ENCODE results near the gene FTL.

The FTL gene

DNA sequence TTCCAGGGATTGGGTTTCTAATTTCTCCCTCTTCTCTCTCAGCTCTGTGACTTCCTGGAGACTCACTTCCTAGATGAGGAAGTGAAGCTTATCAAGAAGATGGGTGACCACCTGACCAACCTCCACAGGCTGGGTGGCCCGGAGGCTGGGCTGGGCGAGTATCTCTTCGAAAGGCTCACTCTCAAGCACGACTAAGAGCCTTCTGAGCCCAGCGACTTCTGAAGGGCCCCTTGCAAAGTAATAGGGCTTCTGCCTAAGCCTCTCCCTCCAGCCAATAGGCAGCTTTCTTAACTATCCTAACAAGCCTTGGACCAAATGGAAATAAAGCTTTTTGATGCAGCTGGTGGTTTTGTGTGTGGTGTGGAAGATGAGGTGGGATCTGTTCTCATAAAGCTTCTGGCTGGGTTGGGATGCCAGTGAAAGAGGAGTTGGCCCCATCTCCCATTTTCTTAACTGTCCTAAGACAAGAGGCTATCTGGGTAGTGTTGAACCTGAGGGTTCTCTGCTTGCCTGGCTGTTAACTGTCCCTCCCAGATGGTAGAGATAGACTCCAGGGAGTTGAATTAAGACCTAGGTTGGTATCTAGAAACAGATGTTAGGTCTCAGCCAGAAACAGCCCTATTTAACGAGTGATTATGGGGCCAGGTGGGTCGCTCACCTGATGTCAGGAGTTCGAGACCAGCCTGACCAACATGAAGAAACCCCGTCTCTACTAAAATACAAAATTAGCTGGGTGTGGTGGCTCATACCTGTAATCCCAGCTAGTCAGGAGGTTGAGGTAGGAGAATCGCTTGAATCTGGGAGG, 1.6 kb downstream of the FTL start:
- no peak for DNase-seq

DNA sequence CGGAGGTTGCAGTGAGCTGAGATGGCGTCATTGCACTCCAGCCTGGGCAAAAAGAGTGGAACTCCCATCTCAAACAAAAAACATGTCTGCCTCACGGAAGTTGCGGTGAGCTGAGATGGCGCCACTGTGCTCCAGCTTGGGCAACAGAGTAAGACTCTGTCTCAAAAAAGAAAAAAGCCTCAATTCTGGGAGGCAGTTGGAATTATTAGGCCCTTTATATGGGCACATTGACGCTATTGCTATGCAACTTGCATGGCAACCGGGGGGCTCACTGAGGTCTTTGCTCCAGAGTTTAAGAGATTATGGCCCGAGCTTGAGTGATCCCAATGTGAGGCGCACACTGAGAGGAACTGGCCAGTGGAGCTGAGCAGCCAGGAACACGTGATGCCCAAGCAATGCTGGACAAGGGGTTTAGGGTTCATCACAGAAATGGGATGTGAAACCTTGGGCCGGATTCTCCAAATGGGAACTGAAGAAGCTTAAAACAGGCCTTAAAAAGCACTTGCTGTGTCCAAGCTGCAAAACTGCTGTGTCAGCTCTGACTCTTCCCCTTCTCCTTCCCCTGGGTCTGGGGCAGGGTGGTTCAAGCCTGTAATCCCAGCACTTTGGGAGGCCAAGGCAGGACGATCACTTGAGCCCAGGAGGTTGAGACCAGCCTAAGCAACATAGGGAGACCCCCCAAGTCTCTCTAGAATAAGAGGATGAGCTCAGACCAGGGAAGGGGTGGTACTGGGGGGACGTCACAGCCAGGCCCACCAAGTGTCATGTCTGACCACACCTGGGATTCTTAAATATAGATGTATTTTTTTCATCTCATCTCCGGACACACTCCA, 2.5 kb downstream of the FTL start:
- DNase-seq: no peak

DNA sequence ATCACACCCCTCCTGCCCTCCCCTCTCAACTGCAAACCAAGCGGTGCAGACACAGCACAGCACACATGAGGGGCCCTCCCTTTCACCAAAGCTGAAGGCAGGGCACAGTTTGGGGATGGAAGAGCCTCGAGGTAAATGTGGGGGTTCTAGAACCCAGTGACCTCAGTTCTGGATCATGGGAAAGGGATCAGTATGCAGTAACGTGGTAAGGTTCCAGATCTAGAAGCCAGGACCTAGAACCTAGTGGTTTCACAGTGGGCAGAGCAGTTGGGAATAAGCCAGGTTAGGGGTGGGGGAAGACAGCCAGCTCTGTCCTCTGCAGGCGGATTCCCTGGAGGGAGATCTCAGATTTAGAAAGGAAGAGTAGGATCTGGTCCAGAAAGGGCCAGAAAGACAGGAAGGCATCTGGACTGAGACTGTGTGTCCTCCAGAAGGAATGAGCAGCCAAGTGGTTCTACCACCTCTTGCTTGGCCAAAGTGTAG, 3.1 kb downstream of the FTL start:
- DNase-seq: no peak

DNA sequence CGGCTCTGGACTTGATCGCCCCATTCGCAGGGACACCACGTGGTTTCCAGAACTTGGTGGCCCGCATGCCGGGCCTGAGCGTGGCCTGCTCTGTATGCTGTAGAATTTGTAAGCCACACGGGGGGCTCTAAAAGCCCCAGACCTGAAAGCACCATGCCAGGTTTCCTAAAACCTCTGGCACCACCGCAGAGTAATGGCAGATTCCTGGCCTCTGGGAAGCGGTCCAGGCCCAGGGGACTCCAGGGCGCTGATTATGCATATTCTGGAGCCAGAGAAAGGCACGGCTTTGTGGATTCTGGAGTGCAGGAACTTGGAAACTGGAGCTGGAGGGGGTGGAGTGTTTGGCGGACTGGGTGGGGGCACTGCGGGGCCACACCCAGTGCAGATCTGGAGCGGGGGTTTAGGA, 3.7 kb downstream of the FTL start:
- DNase-seq: no peak

DNA sequence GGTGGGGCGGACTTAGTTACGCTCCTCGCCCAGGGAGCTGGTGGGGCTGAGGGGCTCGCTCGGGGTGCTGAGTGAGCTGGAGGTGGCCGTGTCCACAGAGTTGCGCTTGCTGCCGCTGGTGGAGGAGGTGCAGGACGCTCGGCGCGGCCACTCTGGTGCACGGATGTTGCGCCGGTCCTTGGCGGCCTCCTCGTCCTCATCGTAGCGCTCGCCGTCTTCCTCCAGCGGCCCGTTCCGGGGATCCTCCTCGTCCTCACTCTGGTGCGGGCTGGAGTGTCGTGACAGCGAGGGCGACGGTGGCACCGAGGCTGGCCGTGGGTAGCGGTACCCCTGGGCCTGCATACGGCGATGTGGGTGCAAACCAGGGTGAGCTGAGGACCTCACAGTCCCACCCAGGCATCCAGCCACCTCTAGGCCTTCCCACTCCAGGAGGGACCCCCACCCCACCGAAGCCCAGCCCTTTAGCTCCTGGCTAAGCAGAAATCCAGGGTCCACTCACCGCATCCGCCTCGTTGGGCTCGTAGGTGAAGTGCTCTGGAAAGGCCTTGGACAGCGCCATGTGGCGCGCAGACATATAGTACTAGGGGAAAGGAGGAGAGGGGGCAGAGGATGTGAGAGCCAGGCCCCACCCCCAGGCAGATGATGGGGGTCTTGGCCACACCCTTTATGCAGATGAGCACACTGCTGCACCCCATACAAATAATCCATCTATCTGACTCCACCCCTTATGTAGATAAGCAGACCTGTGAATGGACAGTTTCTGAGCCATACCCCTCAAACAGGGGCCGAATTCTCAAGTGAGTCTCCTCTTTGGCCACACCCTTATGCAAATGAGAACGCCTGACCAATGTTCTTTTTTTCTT, 4.4 kb downstream of the FTL start:
- no peak for DNase-seq

DNA sequence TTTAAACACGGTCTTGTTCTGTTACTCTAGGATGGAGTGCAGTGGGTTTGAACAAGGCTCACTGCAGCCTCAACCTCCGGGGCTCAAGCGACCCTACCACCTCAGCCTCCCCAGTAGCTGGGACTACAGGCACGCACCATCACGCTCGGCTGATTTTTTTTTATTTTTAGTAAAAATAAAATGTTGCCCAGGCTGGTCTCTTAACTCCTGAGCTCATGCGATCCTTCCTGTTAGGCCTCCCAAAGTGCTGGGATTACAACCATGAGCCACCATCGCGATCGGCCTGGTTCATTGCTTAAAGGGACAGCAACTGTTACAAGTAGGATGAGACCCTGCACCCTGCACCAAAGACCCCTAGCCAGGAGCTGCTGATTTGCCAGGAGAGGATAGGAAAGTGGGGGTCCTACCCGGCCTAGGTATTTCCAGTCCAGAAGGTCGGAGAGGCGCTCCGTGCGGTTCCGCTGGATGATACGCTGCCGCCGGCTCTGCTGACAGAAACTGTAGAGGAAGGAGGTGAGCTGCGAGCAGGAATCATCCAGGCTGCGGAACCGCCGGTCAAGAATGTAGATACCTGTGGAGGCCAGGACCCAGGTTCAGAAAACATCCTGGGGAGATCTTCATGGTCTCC, 5.1 kb downstream of the FTL start:
- no peak for DNase-seq

DNA sequence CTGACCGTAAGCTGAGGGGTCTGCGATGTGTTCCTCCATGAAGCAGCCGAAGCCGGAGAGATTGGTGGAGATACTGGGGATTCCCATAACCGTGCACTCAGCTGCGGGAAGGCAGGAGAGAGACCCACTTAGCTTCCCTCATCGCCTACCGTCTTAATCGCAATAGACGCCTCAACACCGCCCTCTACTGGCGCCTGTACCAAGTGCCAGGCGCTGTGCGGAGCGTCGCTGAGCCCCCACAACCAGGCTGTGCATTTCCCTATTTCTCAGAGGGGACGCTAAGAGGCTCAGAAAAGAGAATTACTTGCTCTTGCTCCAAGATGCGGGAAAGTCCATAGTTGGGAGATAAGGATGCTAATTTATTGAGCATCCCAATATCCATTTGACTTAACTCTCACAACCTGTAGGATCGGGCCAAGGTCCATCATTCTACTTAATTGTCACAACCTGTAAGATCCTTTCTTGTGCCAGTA, 5.8 kb downstream of the FTL start:
- DNase-seq: peak; percentile 83

DNA sequence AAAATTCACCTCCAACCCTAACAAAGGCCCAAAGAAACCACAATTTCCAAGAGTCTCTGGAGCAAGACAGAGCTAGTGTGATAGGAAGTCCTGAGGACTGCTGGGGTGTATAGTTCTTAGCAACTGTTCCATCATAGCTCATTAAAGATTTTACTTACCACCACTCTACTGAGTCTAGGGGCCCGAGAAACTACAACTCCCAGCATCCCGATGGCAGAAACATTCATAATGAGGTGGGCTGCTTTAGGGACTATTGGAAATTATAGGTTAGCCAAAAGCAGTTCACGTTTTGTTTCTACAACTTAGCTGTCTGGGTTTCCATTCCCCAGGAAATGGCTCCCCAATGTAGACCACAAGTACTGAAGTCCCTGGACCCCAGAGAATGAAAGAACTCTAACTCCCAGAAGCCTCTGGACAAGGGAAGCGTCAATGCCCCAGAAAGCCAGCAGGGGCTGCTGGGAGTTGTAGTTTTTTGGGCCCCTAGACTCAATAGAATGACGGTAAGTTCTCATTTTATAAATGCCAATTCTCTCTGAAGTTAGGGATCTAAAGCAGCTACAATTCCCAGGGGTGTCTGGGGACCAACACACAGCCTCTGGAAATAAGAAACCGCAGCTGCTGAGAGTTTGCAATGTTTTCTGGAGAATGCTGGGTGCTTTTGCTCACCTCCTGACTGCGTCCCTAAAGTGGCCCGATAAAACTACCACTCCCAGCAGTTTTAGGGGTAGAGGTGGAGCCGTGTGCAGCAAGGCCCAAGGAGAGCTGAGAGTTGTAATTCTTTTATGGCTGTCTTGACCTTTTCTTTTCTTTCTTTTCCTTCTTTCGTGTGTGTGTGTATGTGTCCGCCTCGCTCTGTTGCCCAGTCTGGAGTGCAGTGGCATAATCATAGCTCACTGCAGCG, 11.1 kb downstream of the FTL start:
- no peak for DNase-seq

DNA sequence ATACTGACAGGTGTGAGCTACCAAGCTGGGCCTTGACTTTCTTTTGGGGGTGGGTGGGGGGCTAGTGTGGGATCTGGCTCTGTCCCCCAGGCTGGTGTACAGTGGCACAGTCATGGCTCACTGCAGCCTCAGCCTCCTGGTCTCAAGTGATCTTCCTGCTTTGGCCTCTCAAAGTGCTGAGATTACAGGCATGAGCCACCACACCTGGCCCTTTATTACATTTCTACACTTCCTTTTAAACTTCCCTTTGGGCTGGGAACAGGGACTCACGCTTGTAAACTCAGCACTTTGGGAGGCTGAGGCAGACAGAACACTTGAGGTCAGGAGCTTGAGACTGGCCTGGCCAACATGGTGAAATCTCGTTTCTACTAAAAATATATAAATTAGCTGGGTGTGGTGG, 12.0 kb downstream of the FTL start:
- DNase-seq: no peak

DNA sequence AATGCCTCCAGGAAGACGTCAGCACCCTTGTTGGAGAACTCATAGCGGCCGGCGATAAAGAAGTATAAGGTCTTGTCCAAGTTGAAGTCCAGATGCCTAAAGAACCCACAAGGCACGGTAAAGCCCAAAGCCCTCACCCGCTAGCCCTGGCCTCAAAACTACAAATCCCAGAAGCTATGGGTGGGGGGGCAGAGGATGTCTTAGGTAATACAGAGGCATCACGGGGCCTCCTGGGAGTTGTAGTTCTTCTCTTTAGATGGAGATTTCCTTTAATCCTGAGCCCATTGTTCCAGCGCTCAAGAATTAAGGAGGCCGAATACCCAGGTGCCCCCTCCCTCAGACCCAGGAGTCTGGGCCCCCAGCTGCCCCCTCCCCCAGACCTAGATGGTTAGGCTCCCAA, 17.2 kb downstream of the FTL start:
- DNase-seq: no peak

DNA sequence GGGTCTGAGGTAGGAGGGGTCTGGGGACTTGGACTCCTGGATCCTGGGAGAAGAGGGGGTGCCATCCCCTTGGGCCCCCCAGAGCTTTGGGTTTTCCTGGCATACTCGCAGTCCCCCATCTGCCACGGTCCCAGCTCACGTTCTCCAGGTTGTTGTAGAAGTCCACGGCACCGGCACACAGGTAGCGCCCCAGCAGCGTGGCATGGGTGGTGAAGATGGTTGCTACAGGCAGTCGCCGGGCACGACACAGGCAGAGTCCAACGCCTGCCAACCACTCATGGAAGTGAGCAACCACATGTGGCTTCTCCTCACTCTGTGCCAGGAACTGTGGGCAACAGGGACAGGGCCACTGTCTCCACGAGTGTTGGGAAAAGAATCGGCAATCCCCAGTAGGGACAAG, 20.6 kb downstream of the FTL start:
- no peak for DNase-seq

DNA sequence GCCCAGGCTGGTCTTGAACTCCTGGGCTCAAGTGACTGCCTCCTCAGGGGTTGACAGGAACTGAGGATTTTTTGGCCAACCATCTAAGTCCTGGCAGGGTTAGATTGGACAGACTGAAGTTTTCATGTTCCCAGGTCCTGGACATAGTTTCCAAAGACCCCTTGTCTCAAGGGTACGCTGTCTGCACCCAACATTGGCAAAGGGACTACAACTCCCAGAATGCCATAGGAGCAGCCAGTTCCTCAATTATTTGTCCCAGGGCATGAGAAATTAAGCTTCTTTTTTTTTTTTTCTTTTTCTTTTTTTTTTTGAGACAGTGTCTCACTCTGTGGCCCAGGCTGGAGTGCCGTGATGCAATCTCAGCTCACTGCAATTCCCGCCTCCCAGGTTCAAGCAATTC, 21.1 kb downstream of the FTL start:
- no peak for DNase-seq

DNA sequence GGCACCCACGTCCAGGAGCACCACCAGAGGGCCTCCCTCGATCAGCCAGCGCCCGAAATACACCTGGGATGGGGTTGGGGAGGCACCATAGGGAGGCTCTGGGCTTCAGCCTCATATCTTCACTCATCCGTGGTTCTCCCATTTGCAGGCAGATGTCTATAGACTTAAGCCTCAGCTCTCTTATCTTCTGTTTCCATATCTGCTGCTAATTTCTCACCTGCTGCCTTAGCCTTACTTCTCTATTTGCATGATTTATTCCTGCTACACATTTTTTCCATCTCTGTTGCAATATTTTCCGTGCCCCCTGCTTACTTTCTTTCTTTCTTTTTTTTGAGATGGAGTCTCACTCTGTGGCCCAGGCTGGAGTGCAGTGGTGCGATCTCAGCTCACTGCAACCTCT, 22.2 kb downstream of the FTL start:
- DNase-seq: no peak

DNA sequence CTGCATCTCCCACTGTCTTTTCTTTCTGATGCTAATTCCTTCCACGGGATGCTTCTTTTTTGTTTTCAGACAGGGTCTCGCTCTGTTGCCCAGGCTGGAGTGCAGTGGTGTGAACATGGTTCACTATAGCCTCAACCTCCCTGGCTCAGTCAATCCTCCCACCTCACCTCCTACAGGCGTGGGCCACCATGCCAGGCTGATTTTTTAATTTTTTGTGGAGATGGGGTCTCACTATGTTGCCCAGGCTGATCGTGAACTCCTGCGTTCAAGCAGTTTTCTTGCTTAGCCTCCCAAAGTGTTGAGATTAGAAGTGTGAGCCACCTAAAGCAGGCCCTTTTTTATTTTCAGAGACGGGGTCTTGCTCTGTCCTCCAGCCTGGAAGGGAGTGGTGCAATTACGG, 23.2 kb downstream of the FTL start:
- no peak for DNase-seq

DNA sequence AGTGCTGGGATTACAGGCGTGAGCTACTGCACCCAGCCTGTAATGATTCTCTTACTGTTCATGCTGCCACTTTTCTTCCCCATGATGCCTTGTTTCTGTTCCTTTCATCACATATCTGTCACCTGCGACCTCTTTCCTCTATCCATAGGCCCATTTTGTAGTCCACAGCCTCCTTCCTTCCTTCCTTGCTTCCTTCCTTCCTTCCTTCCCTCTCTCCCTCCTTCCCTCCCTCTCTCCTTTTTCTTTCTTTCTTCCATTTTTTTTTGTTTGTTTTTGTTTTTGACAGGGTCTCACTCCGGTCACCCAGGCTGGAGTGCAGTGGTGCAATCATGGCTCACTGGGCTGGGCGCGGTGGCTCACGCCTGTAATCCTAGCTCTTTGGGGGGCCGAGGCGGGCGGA, 23.8 kb downstream of the FTL start:
- DNase-seq: no peak

DNA sequence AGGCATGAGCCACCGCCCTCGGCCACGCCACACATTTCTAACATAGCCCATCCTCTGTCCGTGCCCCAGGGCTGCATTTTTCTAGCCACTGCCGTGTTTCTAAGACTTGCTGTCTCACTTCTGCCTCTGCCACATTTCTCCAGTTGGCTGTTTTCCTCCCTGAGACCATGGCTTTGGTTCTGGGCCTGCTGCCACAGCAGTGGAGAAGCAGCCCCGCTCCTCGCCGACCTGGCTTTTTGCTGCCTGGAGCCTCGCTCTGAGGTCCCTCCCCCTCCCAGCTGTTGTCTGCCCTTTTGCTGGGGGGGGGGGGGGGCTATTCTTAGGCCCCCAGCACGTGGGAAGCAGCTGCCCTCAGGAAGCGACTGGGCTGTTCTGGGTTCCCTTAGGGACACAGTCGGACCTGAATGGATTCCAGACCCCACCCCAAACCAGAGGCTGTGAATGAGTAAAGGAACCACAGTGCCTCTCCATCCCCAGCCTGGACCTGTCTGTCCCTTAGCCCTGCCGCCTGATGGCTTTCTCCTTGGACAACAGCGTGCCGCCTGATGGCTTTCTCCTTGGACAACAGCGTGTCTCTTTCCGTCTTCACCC, 24.7 kb downstream of the FTL start:
- no peak for DNase-seq

DNA sequence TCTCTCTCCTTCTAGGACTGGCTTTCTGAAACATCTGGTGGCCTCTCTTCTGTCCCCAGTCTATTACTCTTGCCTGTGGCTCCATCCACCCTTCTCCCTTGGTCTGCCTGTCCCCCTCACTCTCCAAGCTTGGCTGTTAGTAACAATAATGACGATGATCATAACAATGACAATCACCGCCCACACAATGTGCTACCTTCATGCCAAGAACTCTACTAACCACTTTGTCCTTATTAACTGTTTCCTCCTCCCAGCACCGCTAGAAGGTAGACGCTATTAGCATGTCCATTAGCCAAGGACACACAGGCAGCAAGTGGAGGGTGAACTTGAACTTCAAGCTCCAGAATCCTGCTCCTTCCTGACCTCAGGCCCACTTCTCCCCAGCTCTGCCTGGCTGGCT, 25.3 kb downstream of the FTL start:
- no peak for DNase-seq

DNA sequence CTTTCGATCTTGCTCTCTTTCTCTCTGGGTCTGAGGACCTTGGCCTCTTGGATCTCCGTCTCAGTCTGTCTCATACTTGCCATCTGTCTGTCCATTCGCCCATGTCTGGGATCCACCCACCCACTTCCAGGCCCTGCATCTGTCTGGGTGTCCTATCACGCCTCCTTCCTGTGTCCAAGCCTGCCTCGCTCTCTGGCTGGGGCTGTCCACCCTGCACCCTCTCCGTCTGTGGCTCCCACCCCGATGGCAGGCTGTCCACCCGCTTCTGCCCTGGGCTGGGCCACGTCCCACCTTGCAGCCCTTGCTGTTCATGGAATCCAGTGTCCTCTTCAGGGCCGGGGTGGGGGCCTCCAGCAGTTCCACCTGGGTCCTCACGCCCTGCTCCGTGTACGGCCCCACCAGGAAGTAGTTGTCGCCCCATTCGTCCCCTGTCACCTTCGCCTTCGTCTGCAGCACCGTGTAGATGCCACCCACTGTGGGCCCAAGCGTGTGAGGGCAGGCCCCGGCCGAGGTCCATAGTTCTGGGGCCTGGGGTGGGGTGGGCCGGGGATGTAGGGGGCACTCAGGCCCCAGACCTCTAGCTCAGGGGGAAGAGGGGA, 26.0 kb downstream of the FTL start:
- no peak for DNase-seq

DNA sequence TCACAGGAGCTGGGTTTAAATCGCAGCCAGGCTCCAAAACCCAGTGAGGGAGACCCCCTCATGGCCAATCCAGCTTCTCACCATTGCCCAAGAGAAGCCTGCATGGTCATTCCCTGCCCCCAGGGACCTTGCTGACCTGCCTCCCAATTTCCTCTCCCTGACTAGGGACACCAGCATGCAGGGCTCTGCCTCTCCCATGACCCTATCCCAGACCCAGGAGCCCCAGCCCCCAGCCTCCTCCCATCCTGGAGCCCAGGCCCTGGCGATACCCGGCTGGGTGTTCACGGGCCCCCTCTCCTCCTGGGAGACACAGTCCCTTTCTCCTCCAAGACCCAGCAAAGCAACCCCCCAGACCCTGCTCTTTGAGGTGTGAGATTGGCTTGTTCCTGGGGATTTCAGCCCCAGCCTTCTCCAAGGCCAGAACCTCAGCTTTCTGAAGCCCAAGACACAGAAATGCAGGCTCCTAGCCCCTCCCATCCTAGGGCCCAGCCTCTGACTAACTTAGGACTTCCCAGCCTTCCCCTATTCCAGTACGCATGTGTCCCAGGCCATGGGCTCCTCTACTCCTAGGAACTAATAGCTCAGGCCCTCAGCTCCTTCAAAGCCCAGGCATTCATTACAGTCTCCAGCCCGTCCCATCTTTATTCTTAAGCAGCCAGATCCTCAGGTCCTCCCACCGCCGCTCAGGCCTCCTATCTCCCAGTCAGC, 26.9 kb downstream of the FTL start:
- DNase-seq: no peak

DNA sequence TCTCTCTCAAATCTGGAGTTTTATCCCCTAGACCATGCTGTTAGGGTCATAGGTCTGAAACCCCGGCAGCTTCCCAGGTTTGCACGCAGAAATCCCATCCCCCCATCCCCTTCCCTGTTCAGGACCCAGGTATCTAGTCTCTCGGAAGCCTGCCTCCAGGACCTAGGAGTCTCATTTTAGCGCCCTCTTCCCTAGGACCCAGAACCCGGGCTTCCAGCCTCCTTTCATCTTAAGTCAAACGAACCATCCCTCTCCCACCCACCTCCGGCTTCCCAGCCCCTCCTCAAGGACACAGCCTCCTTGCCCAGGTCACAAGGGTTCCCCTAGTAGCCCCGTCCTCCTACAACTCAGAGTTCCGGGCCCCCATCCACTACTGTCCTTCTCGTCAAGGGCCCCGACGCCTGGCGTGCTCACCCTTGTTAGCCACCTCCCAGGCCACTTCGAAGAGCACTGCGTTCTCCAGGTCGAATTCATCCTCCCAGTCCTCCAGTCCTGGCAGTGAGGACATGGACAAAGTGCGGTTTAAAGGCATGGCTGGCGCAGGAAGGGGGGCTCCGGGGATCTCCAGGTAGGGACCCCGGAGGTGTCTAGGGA, 27.6 kb downstream of the FTL start:
- DNase-seq: no peak
